HG03442 (cell line): ENCODE results near the gene TANGO2.

Experiments
- ATAC-seq: cut with Tn5 transposase; IDR thresholded peaks from one replicate; pipeline ENCODE4 v1.9.1; 2021; ENCODE audit warnings: mild to moderate bottlenecking, moderate library complexity; ENCODE audit not compliant: unreplicated experiment

Gene TANGO2

DNA sequence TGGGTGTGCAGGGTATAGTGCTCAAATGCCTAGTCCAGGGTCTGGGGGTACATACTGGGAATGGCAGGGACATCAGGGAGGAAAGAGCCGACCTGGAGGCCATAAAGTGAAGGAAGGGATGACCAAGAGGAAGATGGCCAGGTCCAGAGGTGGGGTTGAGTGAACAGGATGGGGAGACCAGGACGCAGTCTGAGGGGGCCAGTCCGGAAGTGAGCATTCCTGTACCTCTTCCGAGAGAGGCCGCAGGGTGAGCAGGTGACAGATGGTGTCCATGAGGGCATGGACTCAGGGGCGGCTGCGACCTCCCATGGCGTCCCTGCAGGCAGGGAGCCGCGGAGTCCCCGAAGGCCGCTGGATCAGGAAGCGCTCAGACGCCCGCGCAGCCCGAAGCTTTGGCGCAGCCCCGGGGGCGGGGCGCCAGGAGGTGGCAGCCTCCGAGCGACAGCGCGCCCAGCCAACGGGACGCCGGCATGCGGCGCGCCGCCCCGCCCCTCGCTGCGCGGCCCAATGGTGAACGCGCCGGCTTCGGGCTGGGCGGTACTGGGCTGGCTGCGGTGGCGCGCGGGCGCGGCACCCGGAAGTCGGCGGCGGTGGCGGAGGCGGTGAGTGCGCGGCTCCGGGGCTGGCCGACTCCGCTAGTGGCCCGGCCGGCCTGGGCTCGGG is at the start of gene TANGO2:
TSS of gene TANGO2 (plus strand) at position 578 of the 663 bp plus-strand sequence. CDS start 15,689 bp downstream, outside the sequence.
- peak; percentile 71 for ATAC-seq

DNA sequence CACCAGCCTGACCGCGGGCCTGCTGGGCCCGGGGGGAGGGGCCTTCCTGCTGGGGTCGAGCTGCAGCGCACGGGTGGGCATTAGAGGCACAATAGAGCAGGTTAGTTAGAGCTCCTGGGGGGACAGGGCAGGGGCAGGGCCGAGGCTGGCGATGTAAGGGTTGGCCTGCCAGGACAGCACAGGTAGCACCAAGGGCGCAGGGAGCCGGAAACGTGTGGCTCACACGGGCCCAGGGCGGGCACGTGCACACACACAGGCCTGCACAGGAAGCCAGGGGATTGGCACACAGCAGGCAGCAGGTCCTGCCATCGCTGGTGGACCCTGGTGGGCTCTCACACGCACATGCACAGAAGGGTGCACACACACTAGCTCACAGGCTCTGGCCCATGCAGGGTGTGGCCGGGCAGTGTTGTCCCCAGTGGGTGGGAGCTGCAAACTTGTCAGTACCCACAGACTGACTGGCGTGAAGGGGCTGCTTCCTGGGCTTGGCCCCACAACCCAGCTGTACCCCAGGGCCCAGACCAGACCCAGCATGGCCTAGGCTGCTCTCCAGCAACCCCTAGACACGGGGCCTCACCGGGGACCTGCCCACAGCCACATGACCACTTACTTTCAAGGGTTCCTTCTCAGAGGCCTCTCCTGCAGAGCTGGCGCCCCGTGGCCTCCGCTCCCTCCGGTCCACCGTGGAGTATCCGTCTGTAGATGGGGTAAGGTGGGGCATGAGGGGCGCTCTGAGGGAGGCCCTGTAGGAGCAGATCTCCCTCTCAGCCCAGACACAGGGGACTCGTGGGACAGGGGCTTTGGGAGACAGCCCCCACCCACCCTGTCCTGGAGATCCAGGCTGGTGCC is 49.4 kb upstream of the TANGO2 start:
- ATAC-seq: no peak

DNA sequence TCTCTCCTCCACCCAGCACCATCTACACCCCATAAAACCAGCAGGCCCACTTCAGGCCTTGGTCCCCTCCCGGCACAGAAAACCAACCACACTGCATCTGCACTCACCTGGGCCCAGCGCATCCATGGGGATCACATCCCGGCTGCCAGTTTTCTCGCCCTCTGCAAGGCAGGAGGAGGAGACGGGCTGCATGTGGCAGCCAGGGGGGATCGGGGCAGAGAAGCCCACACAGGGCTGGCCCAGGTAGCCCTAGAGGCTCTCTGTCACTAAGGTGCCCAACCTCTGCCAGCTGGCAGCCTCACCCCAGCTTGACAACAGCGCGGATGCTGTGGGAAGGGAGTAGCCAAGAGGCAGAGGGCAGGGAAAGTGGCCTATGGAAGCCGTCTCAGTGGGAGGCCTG is 48.7 kb upstream of the TANGO2 start:
- no peak for ATAC-seq

- no peak for ATAC-seq
Observed at GRCh38 chr22:19972652-19973550, 48.0 kb upstream of the TANGO2 start.

GRCh38 chr22:19973551-19974267 is 47.2 kb upstream of the TANGO2 start:
- no peak for ATAC-seq

DNA sequence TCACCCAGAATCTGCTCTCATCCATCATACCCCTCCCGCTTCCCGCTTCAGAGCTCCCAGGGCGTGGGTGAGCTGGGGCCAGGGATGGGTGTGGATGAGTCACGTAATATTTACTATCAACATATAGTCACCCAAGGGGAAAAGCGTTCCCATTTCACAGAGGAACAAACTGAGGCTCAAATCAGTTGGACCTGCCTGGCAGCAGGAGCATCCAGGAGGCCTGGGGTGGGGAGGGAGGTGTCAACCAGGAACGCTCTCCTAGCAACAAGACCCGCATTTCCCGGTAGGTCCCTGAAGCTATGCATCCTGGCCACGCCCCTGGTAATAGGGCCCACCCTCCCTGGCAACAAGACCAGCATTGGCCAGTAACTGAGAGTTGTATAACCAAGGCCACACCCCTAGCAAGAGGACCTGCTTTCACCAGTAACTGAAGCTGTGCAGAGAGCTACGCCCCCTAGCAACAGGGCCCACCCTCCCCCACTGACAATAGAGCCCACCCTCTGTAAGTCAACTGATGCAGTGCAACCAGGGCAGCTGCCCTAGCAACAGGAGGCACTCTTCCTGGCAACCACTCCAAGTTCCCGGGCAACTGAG is 46.5 kb upstream of the TANGO2 start:
- ATAC-seq: no peak

GRCh38 chr22:19974935-19975706 is 45.8 kb upstream of the TANGO2 start:
- ATAC-seq: no peak

- ATAC-seq: no peak
Observed at GRCh38 chr22:19975707-19976035, 45.2 kb upstream of the TANGO2 start.

DNA sequence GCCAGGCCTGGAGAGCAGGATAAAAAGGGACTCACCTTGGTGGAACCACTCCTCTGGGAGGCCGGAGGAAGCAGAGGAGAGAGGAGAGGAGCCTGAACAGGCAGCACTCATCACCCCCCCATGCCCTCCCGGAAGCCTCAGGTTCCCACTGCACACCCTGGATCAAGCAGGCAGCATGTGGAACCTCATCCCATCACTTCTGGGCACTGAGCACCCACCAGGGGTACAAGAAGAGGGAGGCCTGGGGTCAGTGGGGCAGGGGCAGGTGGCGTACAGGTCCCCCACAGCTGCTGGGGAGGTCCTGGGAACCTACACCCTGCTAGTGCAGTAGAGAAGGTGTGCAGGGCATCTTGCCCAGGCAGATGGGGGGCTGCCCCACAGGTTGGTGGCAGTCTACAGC is 44.2 kb upstream of the TANGO2 start:
- ATAC-seq: no peak

GRCh38 chr22:19977296-19978243 is 43.3 kb upstream of the TANGO2 start:
- no peak for ATAC-seq

- no peak for ATAC-seq
Observed at GRCh38 chr22:19978748-19979147, 42.2 kb upstream of the TANGO2 start.

DNA sequence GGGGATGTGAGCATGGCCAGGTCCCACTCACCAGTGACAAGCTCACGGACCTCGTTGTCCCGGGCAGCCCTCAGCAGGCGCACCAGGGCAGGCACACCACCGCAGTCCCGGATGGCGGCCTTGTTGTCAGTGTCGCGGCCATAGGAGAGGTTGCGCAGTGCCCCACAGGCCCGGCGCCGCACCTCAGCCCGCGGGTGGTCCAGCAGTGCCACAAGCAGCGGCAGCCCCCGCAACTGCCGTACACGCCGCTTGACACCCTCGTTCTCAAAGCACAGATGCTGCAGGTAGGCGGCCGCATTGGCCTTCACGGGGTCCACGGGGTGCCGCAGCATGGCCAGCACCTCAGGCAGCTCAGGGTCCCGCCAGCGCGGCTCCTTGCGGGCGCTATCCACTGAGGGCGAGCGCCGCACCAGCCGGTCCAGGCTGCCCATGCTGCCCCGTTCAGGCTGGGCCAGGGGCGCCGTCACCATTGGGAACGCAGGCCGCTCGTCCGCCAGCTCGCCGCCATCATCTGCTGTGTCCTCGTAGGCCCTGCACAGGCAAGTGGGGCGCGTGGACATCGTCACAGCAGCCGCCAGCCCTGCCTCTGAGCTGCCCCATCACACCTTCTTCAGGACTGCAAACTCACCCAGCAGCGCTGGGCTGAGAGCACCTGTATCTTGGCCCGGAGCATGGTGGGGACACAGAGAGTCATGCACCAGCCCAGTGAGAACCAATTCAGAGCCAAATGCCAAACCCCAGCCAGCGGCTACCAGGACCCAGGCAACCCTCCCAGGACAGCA is 41.0 kb upstream of the TANGO2 start:
- ATAC-seq: no peak

DNA sequence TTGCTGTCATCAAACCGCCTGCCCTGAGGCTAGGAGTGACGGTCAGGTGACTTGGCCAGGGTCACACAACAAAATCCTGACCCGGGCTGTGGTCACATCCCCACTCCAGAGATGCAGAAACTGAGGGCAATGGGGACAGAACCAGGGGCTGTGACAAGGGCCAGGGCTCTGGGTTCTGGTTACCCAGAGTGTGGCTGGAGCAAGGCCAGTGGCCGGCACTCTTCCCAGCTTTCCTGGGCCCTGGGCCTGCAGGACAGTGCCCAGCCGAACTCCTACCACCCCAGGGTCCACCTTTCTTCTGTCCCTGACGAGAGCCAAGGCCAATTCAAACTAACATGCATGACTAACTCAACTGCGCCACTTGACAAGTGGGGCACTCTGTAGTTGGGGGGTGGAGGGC is 40.1 kb upstream of the TANGO2 start:
- no peak for ATAC-seq

- no peak for ATAC-seq
Observed at GRCh38 chr22:19981171-19981960, 39.5 kb upstream of the TANGO2 start.

DNA sequence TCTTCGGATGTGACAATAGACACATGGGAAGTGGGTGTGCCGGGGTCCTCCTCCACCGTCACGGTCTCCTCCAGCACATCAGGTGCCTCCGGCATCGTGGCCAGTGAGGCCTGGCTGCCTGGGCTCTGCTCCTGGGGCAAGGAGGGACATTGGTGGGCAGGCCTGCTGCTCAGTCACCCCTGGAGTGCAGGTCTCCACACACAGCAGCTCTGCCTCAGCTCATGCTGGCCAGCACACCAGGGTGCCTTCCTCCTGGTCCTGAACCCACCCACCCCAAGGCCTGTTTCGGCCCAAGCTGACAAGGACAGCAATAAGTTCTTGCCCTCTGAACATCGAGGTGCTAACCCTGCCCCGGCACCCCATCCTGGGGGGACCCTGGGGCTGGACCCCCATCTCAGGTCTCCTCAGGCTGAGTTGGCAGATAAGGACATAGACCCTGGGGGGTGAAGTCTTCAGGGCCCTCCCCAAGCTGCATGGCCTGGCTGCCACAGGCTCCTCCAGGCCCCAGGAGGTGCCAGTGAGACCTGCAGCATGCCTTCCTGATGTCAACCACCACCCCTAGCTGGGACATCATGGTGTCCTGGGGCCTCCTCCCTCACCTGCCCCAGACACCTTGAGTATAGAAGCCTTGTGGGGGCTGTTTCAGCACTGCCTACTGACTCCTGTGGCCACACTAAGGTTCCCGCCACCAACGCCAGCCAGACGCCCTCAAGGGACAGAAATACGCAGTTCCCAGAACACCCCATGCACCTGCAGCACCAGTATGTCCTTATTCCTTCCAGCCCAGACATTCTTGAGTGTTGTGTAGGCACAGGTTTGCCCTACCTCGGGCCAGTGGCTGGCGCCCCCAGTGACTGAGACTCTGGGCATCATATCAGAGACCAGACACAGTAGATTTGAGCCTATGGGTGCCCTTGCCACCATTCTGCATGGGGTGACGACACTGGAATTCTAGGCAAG is 38.7 kb upstream of the TANGO2 start:
- no peak for ATAC-seq
